Kidney capillary endothelial cell (primary cell): Measurements from ENCODE around the gene RPRD1B.
"Not testable (repeated sequence)": the region's sequence is repeated elsewhere in the genome, so short reads cannot be mapped to it uniquely, and the experiment has no call there.

Experiments
- DNase-seq: peaks from one replicate; pipeline ENCODE4 v3.0.0-alpha.2; 2018; ENCODE audit warnings: low spot score

RPRD1B gene

GRCh38 chr20:38107386-38107785, 73.8 kb downstream of the RPRD1B start:
- not testable (repeated sequence) for DNase-seq

GRCh38 chr20:38107916-38108315, 74.4 kb downstream of the RPRD1B start:
- DNase-seq: not testable (repeated sequence)

GRCh38 chr20:38108438-38108985, 75.0 kb downstream of the RPRD1B start:
- no peak for DNase-seq

GRCh38 chr20:38108986-38109541, 75.5 kb downstream of the RPRD1B start:
- DNase-seq: no peak

- peak; percentile 90 for DNase-seq
Measured at GRCh38 chr20:38109591-38110524, 76.3 kb downstream of the RPRD1B start.

GRCh38 chr20:38110525-38111178, 77.1 kb downstream of the RPRD1B start:
- no peak for DNase-seq

- DNase-seq: no peak
Measured at GRCh38 chr20:38111366-38112232, 78.1 kb downstream of the RPRD1B start.

GRCh38 chr20:38112261-38112929, 78.8 kb downstream of the RPRD1B start:
- no peak for DNase-seq

- no peak for DNase-seq
Measured at GRCh38 chr20:38112930-38113294, 79.4 kb downstream of the RPRD1B start.

GRCh38 chr20:38113401-38114325, 80.1 kb downstream of the RPRD1B start:
- no peak for DNase-seq

- DNase-seq: no peak
Measured at GRCh38 chr20:38114353-38114791, 80.8 kb downstream of the RPRD1B start.

- DNase-seq: no peak
Measured at GRCh38 chr20:38115205-38115604, 81.7 kb downstream of the RPRD1B start.

- DNase-seq: no peak
Measured at GRCh38 chr20:38115896-38116295, 82.3 kb downstream of the RPRD1B start.

GRCh38 chr20:38116409-38117165, 83.0 kb downstream of the RPRD1B start:
- no peak for DNase-seq

- no peak for DNase-seq
Measured at GRCh38 chr20:38117205-38117604, 83.7 kb downstream of the RPRD1B start.

GRCh38 chr20:38117635-38118034, 84.1 kb downstream of the RPRD1B start:
- peak; percentile 47 for DNase-seq

- no peak for DNase-seq
Measured at GRCh38 chr20:38119446-38119845, 85.9 kb downstream of the RPRD1B start.

GRCh38 chr20:38120625-38120988, 87.1 kb downstream of the RPRD1B start:
- DNase-seq: no peak

GRCh38 chr20:38121741-38122140, 88.2 kb downstream of the RPRD1B start:
- DNase-seq: no peak
